Measurements from ENCODE around the gene TBX18. TPM values are rescaled to one million over a fixed set of nuclear protein-coding genes. Genes with fewer than 3 reads are reported as not detected.

The TBX18 gene
- total and polyA plus RNA-seq, 2 donors (not counting 1 experiment from before 2014, with no cell fraction given) = 0.33 to 2.2 TPM

DNA sequence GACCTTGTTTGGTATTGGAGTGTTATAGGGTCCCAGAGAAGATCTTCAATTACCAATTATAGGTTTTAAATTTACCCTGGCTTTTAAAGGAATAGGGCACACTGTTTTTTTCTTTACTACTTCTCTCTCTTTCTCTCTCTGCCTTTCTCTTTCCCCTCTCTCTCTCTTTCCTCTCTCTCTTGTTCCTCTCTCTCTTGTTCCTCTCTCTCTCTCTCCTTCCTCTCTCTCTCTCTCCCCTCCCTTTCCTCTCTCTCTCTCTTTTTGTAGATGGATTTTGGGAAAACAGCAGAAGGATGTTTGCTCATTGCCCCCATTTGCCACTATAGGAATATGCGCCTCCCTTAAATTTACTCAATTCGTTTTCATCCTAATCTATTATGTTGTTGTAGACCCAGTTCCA lies 45.2 kb downstream of the TBX18 start:
- Histone ChIP-seq H3K4me3 (replicated peaks in 1 of 4; ENCODE audit: control extremely low read depth in 1 of 4, insufficient read depth in 1 of 4, low read depth in 3 of 4, low read length in 4 of 4) (no peak overlapping the region), H3K4me2 (ENCODE audit: extremely low read depth, insufficient read depth, low read length) (no peak overlapping the region), H3K9ac (ENCODE audit: insufficient read depth, low read length) (no peak overlapping the region), H3K27me3 (ENCODE audit: control insufficient read depth, insufficient read depth, low read length) (no peaks in the 10 kb centered on the region), H4K20me1 (ENCODE audit: control insufficient read depth, extremely low read depth, insufficient read depth, low read length) (no peaks in the 10 kb centered on the region), H3K27ac (ENCODE audit: insufficient read depth, low read length) (no peak overlapping the region), H3K9me3 (ENCODE audit: control insufficient read depth, insufficient read depth, low read depth, low read length) (no peaks in the 10 kb centered on the region), H3K79me2 (ENCODE audit: control insufficient read depth, insufficient read depth, low read length) (no peaks in the 10 kb centered on the region), H3K4me1 (ENCODE audit: control insufficient read depth, extremely low read depth, insufficient read depth, low read length) (no peaks in the 10 kb centered on the region), H3K36me3 (ENCODE audit: control insufficient read depth, insufficient read depth, low read length) (no peaks in the 10 kb centered on the region), H2AFZ (ENCODE audit: low read length) (no peak overlapping the region)
- TF ChIP-seq, protein P1, sequence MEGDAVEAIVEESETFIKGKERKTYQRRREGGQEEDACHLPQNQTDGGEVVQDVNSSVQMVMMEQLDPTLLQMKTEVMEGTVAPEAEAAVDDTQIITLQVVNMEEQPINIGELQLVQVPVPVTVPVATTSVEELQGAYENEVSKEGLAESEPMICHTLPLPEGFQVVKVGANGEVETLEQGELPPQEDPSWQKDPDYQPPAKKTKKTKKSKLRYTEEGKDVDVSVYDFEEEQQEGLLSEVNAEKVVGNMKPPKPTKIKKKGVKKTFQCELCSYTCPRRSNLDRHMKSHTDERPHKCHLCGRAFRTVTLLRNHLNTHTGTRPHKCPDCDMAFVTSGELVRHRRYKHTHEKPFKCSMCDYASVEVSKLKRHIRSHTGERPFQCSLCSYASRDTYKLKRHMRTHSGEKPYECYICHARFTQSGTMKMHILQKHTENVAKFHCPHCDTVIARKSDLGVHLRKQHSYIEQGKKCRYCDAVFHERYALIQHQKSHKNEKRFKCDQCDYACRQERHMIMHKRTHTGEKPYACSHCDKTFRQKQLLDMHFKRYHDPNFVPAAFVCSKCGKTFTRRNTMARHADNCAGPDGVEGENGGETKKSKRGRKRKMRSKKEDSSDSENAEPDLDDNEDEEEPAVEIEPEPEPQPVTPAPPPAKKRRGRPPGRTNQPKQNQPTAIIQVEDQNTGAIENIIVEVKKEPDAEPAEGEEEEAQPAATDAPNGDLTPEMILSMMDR (conservative IDR thresholded peaks at IDR 0.05 in 1 of 2, IDR thresholded peaks at IDR 0.05 in 1 of 2; ENCODE audit: low read depth in 1 of 2, low read length in 2 of 2) = no peak
- TF ChIP-seq EZH2 (IDR thresholded peaks at IDR 0.05; ENCODE audit: low read length, missing control alignments) = no peak
- no peak for DNase-seq (ENCODE audit: low read depth in 2 of 2)

DNA sequence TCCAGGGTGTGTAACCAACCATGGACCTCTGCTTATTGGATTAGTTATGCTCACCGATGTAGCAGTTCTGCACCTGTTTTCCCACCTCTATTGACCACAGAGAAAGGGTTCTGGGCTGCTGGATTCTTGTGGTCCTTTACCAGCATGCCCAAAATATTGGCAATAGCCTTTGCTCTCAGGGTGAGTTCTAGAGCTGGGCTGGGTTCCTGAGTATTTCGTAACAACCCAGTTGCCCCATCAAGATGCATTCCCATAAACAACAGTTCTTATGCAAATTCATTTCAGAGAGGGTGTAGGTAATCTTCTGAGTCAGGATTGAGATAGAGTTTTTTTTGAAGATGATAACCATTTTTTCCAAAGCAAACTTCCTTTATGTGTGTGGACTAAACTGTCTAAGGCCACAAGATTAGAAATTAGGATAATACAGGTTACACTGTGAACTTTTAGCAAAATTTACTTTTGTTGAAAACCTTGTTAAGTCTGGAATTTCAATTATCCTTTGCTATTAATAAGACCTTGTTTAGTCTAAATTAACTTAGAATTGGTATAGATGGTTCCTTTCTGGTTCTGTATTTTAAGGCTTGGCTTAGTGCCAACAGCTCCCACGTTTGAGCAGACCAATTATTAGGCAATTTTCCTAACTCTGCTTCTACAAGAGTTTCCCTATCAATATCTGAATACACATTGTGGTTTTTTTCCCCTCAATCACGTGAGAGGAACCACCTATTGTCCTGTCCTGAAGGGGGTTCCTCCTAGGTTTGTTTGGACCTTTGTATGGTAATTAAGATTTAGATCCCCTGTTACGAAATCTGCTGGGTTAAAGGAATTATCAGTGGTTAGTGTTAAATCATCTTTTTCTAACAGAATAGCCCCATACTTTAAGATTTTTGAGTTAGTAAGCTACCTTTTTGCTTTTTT lies 46.1 kb downstream of the TBX18 start:
- Histone ChIP-seq H2AFZ (ENCODE audit: low read length) (no peak overlapping the region), H3K4me3 (replicated peaks in 1 of 4; ENCODE audit: control extremely low read depth in 1 of 4, insufficient read depth in 1 of 4, low read depth in 3 of 4, low read length in 4 of 4) (no peak overlapping the region), H3K27me3 (ENCODE audit: control insufficient read depth, insufficient read depth, low read length) (no peaks in the 10 kb centered on the region), H3K79me2 (ENCODE audit: control insufficient read depth, insufficient read depth, low read length) (no peaks in the 10 kb centered on the region), H3K9ac (ENCODE audit: insufficient read depth, low read length) (no peak overlapping the region), H3K27ac (ENCODE audit: insufficient read depth, low read length) (no peak overlapping the region), H3K4me1 (ENCODE audit: control insufficient read depth, extremely low read depth, insufficient read depth, low read length) (no peaks in the 10 kb centered on the region), H3K9me3 (ENCODE audit: control insufficient read depth, insufficient read depth, low read depth, low read length) (no peaks in the 10 kb centered on the region), H3K36me3 (ENCODE audit: control insufficient read depth, insufficient read depth, low read length) (no peaks in the 10 kb centered on the region), H4K20me1 (ENCODE audit: control insufficient read depth, extremely low read depth, insufficient read depth, low read length) (no peaks in the 10 kb centered on the region), H3K4me2 (ENCODE audit: extremely low read depth, insufficient read depth, low read length) (no peak overlapping the region)
- TF ChIP-seq EZH2 (IDR thresholded peaks at IDR 0.05; ENCODE audit: low read length, missing control alignments) = no peak
- TF ChIP-seq, protein P1 (conservative IDR thresholded peaks at IDR 0.05 in 1 of 2, IDR thresholded peaks at IDR 0.05 in 1 of 2; ENCODE audit: low read depth in 1 of 2, low read length in 2 of 2) = no peak
- DNase-seq (ENCODE audit: low read depth in 2 of 2) = no peak

DNA sequence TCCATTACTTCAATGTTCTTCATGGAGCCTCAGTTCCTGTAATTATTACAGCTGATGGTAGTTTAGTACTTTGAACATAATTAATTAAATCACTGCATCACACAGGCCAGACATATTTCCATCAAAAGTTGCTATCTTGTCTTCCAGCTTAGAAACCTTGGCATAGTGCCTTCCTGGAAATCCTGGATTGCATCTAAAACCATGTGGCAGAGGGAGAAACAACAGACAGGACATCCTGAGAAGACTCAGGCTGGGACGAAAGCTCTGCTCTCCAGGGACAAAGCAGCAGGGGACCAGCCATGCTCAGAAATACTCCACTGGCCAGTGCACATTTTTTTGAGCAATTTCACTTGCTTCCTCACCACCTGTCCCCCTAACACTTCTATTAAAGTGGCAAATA lies 55.3 kb downstream of the TBX18 start:
- Histone ChIP-seq H4K20me1 (ENCODE audit: control insufficient read depth, extremely low read depth, insufficient read depth, low read length) (no peaks in the 10 kb centered on the region), H3K9me3 (ENCODE audit: control insufficient read depth, insufficient read depth, low read depth, low read length) (no peaks in the 10 kb centered on the region), H2AFZ (ENCODE audit: low read length) (no peak overlapping the region), H3K27ac (ENCODE audit: insufficient read depth, low read length) (no peak overlapping the region), H3K36me3 (ENCODE audit: control insufficient read depth, insufficient read depth, low read length) (no peaks in the 10 kb centered on the region), H3K4me1 (ENCODE audit: control insufficient read depth, extremely low read depth, insufficient read depth, low read length) (no peaks in the 10 kb centered on the region), H3K27me3 (ENCODE audit: control insufficient read depth, insufficient read depth, low read length) (no peaks in the 10 kb centered on the region), H3K9ac (ENCODE audit: insufficient read depth, low read length) (no peak overlapping the region), H3K4me3 (replicated peaks in 1 of 4; ENCODE audit: control extremely low read depth in 1 of 4, insufficient read depth in 1 of 4, low read depth in 3 of 4, low read length in 4 of 4) (no peak overlapping the region), H3K4me2 (ENCODE audit: extremely low read depth, insufficient read depth, low read length) (no peak overlapping the region), H3K79me2 (ENCODE audit: control insufficient read depth, insufficient read depth, low read length) (no peaks in the 10 kb centered on the region)
- DNase-seq (ENCODE audit: low read depth in 2 of 2) = no peak
- TF ChIP-seq, protein P1 (conservative IDR thresholded peaks at IDR 0.05 in 1 of 2, IDR thresholded peaks at IDR 0.05 in 1 of 2; ENCODE audit: low read depth in 1 of 2, low read length in 2 of 2) = no peak
- TF ChIP-seq EZH2 (IDR thresholded peaks at IDR 0.05; ENCODE audit: low read length, missing control alignments) = no peak

All from fibroblast of lung (primary cell).